HepG2 (cell line): ENCODE data around the gene MEAF6. TPM values are rescaled to one million over a fixed set of nuclear protein-coding genes. Genes with fewer than 3 reads are reported as not detected.
A peak's percentile ranks its signal among the peaks of the same experiment; 100 is the strongest.

Source experiments
- CEBPG ChIP-seq: IDR thresholded peaks from 2 replicates; pipeline ENCODE4 v1.6.1; 2016
- CENPX ChIP-seq: sonication (generic); formaldehyde crosslinking; IDR thresholded peaks from 2 replicates; pipeline ENCODE4 v1.9.0; 2021; ENCODE audit warnings: mild to moderate bottlenecking, missing genetic modification reagents, moderate library complexity
- FOSL2 ChIP-seq: sonication (generic); formaldehyde crosslinking; IDR thresholded peaks from 2 replicates; pipeline ENCODE4 v1.4.0; 2020; ENCODE audit warnings: missing genetic modification reagents
- MBNL3 ChIP-seq: fragments of 250-450 bp; sonication (Bioruptor Pico); conservative IDR thresholded peaks from 2 replicates; pipeline ENCODE4 v1.8.0; 2022; ENCODE audit warnings: mild to moderate bottlenecking, inconsistent platforms
- MZF1 ChIP-seq: sonication (generic); formaldehyde crosslinking; IDR thresholded peaks from 2 replicates; pipeline ENCODE4 v1.8.1; 2023; ENCODE audit warnings: mild to moderate bottlenecking, missing genetic modification reagents, borderline replicate concordance
- PCBP2 ChIP-seq: fragments of 200-400 bp; formaldehyde crosslinking; optimal IDR thresholded peaks from 2 replicates; pipeline ENCODE3; 2018; ENCODE audit warnings: low read length, low read depth; ENCODE audit not compliant: poor library complexity, severe bottlenecking
- POGK ChIP-seq: sonication (generic); formaldehyde crosslinking; conservative IDR thresholded peaks from 2 replicates; pipeline ENCODE4 v1.8.0; 2022; ENCODE audit warnings: mild to moderate bottlenecking, moderate library complexity, missing genetic modification reagents
- SUZ12 ChIP-seq: fragments of 150-350 bp; IDR thresholded peaks from 2 replicates; pipeline ENCODE4 v1.6.1; 2014; ENCODE audit warnings: low read depth, low read length
- TFAP4 ChIP-seq: sonication (generic); IDR thresholded peaks from 2 replicates; pipeline ENCODE4 v1.6.1; 2016; ENCODE audit warnings: low read depth, borderline replicate concordance
- THRA ChIP-seq: sonication (generic); formaldehyde crosslinking; IDR thresholded peaks from 2 replicates; pipeline ENCODE4 v1.4.0; 2020; ENCODE audit warnings: missing genetic modification reagents, borderline replicate concordance
- ZFP82 ChIP-seq: sonication (generic); formaldehyde crosslinking; IDR thresholded peaks from 2 replicates; pipeline ENCODE4 v1.5.1; 2020; ENCODE audit warnings: mild to moderate bottlenecking, missing genetic modification reagents, borderline replicate concordance
- ZFP91 ChIP-seq: sonication (generic); formaldehyde crosslinking; IDR thresholded peaks from 2 replicates; pipeline ENCODE4 v1.9.0; 2022; ENCODE audit warnings: missing genetic modification reagents, mild to moderate bottlenecking, borderline replicate concordance
- ZFYVE20 ChIP-seq: sonication (generic); formaldehyde crosslinking; IDR thresholded peaks from 2 replicates; pipeline ENCODE4 v1.8.0; 2023; ENCODE audit warnings: low read depth, mild to moderate bottlenecking, moderate library complexity, missing genetic modification reagents, borderline replicate concordance
- ZNF335 ChIP-seq: sonication (generic); formaldehyde crosslinking; IDR thresholded peaks from 2 replicates; pipeline ENCODE4 v1.4.0; 2020; ENCODE audit warnings: missing genetic modification reagents
- ZNF367 ChIP-seq: sonication (generic); formaldehyde crosslinking; IDR thresholded peaks from 2 replicates; pipeline ENCODE4 v1.4.0; 2020; ENCODE audit warnings: missing genetic modification reagents, borderline replicate concordance
- ZNF563 ChIP-seq: sonication (generic); formaldehyde crosslinking; IDR thresholded peaks from 2 replicates; pipeline ENCODE4 v1.8.0; 2022; ENCODE audit warnings: mild to moderate bottlenecking, moderate library complexity, missing genetic modification reagents
- ZNF607 ChIP-seq: sonication (generic); formaldehyde crosslinking; IDR thresholded peaks from 2 replicates; pipeline ENCODE4 v1.5.1; 2020; ENCODE audit warnings: missing genetic modification reagents, mild to moderate bottlenecking, borderline replicate concordance
- ZNF720 ChIP-seq: sonication (generic); formaldehyde crosslinking; IDR thresholded peaks from 2 replicates; pipeline ENCODE4 v1.4.0; 2020; ENCODE audit warnings: missing genetic modification reagents
- polyA plus RNA-seq, 8 experiments: library from polyadenylated mRNA; depleted of rRNA in 3 of 8; stranded (reverse) in 7 of 8; unstranded in 1 of 8; fragments of >200 nt; fragmentation: Illumina TruSeq in 4 of 8; extraction: Trizol in 4 of 8; gene quantifications; 2 replicates each; pipeline versions ENCODE4 v1.2.1 to v1.2.3, GENCODE V29; 2011 to 2016; ENCODE audit warnings: low read depth in 4 of 8, missing spikeins in 1 of 8, mixed read lengths in 1 of 8; ENCODE audit not compliant: insufficient read depth in 1 of 8
- total RNA-seq, 5 experiments: library from RNA; depleted of rRNA; stranded (reverse); fragments of >200 nt; fragmentation: Illumina TruSeq; extraction: Trizol; gene quantifications; 2 replicates each; pipeline ENCODE4 v1.2.3, GENCODE V29; 2016; ENCODE audit warnings: low read depth in 1 of 5
- TF ChIP-seq, protein P1 (sequence below): sonication (generic); formaldehyde crosslinking; conservative IDR thresholded peaks from 2 replicates; pipeline ENCODE4 v1.4.0; 2020; ENCODE audit warnings: missing genetic modification reagents
- TF ChIP-seq, protein P2 (sequence below): sonication (generic); formaldehyde crosslinking; IDR thresholded peaks from 2 replicates; pipeline ENCODE4 v1.5.0; 2020; ENCODE audit warnings: missing genetic modification reagents
- TF ChIP-seq, protein P3 (sequence below): sonication (generic); formaldehyde crosslinking; conservative IDR thresholded peaks from 2 replicates; pipeline ENCODE4 v1.4.0; 2020; ENCODE audit warnings: missing genetic modification reagents

Gene MEAF6
- total and polyA plus RNA-seq, 2 of the 13 experiments (the other 11 are each of a cell fraction or from before 2014, with no cell fraction given): 29.5 to 45.6 TPM

- no peak for TF ChIP-seq ZFP82 (CRISPR knock-in tag)
- no peak for TF ChIP-seq ZNF563
- TF ChIP-seq, protein P1, sequence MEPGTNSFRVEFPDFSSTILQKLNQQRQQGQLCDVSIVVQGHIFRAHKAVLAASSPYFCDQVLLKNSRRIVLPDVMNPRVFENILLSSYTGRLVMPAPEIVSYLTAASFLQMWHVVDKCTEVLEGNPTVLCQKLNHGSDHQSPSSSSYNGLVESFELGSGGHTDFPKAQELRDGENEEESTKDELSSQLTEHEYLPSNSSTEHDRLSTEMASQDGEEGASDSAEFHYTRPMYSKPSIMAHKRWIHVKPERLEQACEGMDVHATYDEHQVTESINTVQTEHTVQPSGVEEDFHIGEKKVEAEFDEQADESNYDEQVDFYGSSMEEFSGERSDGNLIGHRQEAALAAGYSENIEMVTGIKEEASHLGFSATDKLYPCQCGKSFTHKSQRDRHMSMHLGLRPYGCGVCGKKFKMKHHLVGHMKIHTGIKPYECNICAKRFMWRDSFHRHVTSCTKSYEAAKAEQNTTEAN (CRISPR knock-in tag): no peak
- TF ChIP-seq, protein P2, sequence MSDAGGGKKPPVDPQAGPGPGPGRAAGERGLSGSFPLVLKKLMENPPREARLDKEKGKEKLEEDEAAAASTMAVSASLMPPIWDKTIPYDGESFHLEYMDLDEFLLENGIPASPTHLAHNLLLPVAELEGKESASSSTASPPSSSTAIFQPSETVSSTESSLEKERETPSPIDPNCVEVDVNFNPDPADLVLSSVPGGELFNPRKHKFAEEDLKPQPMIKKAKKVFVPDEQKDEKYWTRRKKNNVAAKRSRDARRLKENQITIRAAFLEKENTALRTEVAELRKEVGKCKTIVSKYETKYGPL: no peak
- TF ChIP-seq ZNF367: no peak
- TF ChIP-seq THRA: no peak
- no peak for TF ChIP-seq ZFYVE20 (CRISPR knock-in tag)
- TF ChIP-seq ZNF720 (CRISPR knock-in tag): no peak
- no peak for TF ChIP-seq TFAP4
- TF ChIP-seq, protein P3, sequence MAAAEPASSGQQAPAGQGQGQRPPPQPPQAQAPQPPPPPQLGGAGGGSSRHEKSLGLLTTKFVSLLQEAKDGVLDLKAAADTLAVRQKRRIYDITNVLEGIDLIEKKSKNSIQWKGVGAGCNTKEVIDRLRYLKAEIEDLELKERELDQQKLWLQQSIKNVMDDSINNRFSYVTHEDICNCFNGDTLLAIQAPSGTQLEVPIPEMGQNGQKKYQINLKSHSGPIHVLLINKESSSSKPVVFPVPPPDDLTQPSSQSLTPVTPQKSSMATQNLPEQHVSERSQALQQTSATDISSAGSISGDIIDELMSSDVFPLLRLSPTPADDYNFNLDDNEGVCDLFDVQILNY (CRISPR knock-in tag): 0 out of 2 replicates have a peak, but pooled peaks have one; percentile 39
- TF ChIP-seq ZFP91 (CRISPR knock-in tag): 0 out of 2 replicates have a peak, but pooled peaks have one; percentile 25
- TF ChIP-seq ZNF607 (CRISPR knock-in tag): peak; percentile 48; the same call in 1 of the 2 replicates
- no peak for TF ChIP-seq MZF1
- 0 out of 2 replicates have a peak, but pooled peaks have one; percentile 13 for TF ChIP-seq FOSL2 (CRISPR knock-in tag)
- no peak for TF ChIP-seq CENPX (CRISPR knock-in tag)
- peak; percentile 62; the same call in 1 of the 2 replicates for TF ChIP-seq POGK (CRISPR knock-in tag)
- TF ChIP-seq PCBP2: no peak
- TF ChIP-seq ZNF335 (CRISPR knock-in tag): no peak
- TF ChIP-seq SUZ12: no peak
- TF ChIP-seq CEBPG: no peak
- TF ChIP-seq MBNL3 (CRISPR knock-in tag): no peak
Measured at GRCh38 chr1:37474046-37474696, 40.4 kb downstream of the MEAF6 start, which contains the start of gene ZC3H12A (continued).
